Panc1 (cell line): ENCODE results near the gene RPS17. TPM values are rescaled to one million over a fixed set of nuclear protein-coding genes. Genes with fewer than 3 reads are reported as not detected.

Source experiments
- ATAC-seq: fragments of 200-7000 bp; cut with Tn5 transposase; 2 replicates; pipeline ENCODE4 v1.9.1; 2020; ENCODE audit warnings: mild to moderate bottlenecking, moderate library complexity
- Bru-seq: library from RNA; stranded (reverse); fragments of 400-500 nt; gene quantifications from one replicate; lab custom pipeline; 2021; lab: Mats Ljungman, UMichigan
- BruChase-seq, 2 experiments: library from RNA; stranded (reverse); fragments of 400-500 nt; gene quantifications; one replicate each; lab custom pipeline; 2021; lab: Mats Ljungman, UMichigan
- BruUV-seq: library from RNA; stranded (reverse); fragments of 400-500 nt; replicated peaks from 2 replicates; lab custom pipeline; 2021; lab: Mats Ljungman, UMichigan
- CTCF ChIA-PET: fragments of 300-600 bp; sonication (Branson Sonifier 250); formaldehyde crosslinking; loops from one replicate; lab custom pipeline; 2022; ENCODE audit warnings: antibody characterized with exemption; lab: Charles Lee
- POLR2A ChIA-PET: fragments of 300-600 bp; sonication (Branson Sonifier 250); formaldehyde crosslinking; loops from one replicate; lab custom pipeline; 2022; ENCODE audit warnings: antibody characterized with exemption; lab: Charles Lee
- DNase-seq: peaks from one replicate; pipeline ENCODE4 v3.0.0-alpha.2; 2010; ENCODE audit warnings: low read depth, low spot score
- H3K27ac ChIP-seq: 2 replicates; pipeline ENCODE4 v1.5.1; 2011; ENCODE audit warnings: mild to moderate bottlenecking, low read length, inconsistent platforms
- H3K27me3 ChIP-seq: fragments of 200-500 bp; sonication (Bioruptor generic); 2 replicates; pipeline ENCODE4 v1.6.0; 2014; ENCODE audit warnings: low read length, inconsistent platforms; ENCODE audit not compliant: control insufficient read depth, insufficient read depth
- H3K36me3 ChIP-seq: fragments of 200-500 bp; sonication (Bioruptor generic); 2 replicates; pipeline ENCODE4 v1.5.1; 2014; ENCODE audit warnings: inconsistent platforms, mild to moderate bottlenecking, low read length, moderate library complexity; ENCODE audit not compliant: control insufficient read depth, insufficient read depth
- H3K4me1 ChIP-seq: 2 replicates; pipeline ENCODE4 v1.5.1; 2011; ENCODE audit warnings: inconsistent platforms, mild to moderate bottlenecking, low read length, moderate library complexity; ENCODE audit not compliant: control insufficient read depth, insufficient read depth
- H3K4me3 ChIP-seq, 2 experiments: 2 replicates each; pipeline ENCODE4 v1.5.1; 2011 to 2012; ENCODE audit warnings: low read depth in 2 of 2, low read length in 2 of 2, mild to moderate bottlenecking in 2 of 2, inconsistent platforms in 1 of 2, moderate library complexity in 1 of 2
- H3K9me3 ChIP-seq: fragments of 200-500 bp; sonication (Bioruptor generic); 2 replicates; pipeline ENCODE4 v1.5.1; 2014; ENCODE audit warnings: low read depth, mild to moderate bottlenecking, inconsistent platforms, low read length, moderate library complexity; ENCODE audit not compliant: control insufficient read depth, insufficient read depth
- CTCF ChIP-seq: fragments of 450-650 bp; IDR thresholded peaks from 2 replicates; pipeline ENCODE4 v1.5.1; 2017; ENCODE audit warnings: mild to moderate bottlenecking
- POLR2AphosphoS5 ChIP-seq: IDR thresholded peaks from 2 replicates; pipeline ENCODE4 v1.6.1; 2012; ENCODE audit warnings: mild to moderate bottlenecking, low read depth, low read length, moderate library complexity
- REST ChIP-seq, 2 experiments: IDR thresholded peaks; 2 replicates each; pipeline ENCODE4 v1.6.1; 2011 to 2012; ENCODE audit warnings: low read depth in 2 of 2, control low read depth in 1 of 2, low read length in 1 of 2, mild to moderate bottlenecking in 1 of 2, moderate library complexity in 1 of 2; ENCODE audit not compliant: insufficient read depth in 1 of 2
- SIN3A ChIP-seq: IDR thresholded peaks from 2 replicates; pipeline ENCODE4 v1.6.1; 2012; ENCODE audit warnings: low read depth, mild to moderate bottlenecking, low read length, moderate library complexity, borderline replicate concordance; ENCODE audit not compliant: insufficient read depth
- TCF7L2 ChIP-seq: IDR thresholded peaks from 2 replicates; pipeline ENCODE4 v1.6.1; 2011; ENCODE audit warnings: mild to moderate bottlenecking, low read depth, low read length, inconsistent platforms
- in situ Hi-C: cut with HindIII; loops from 2 replicates; pipeline ENCODE4 v1.10.0; 2016; ENCODE audit warnings: low sequenced_read_pairs, low pct_unique_long_range_greater_than_20kb
- intact Hi-C: fragments of 100-400 bp; cut with micrococcal nuclease; formaldehyde crosslinking; loops from one replicate; pipeline ENCODE4 v1.10.0; 2022; ENCODE audit not compliant: unreplicated experiment
- long read RNA-seq: library from polyadenylated mRNA; unstranded; transcript quantifications from one replicate; pipeline ENCODE4 v2.0.0, GENCODE V29; 2021; ENCODE audit not compliant: unreplicated experiment
- polyA plus RNA-seq: library from polyadenylated mRNA; unstranded; fragments of >200 nt; gene quantifications from one replicate; pipeline ENCODE4 v1.2.1, GENCODE V29; 2012; ENCODE audit warnings: missing spikeins; ENCODE audit not compliant: insufficient read length
- total RNA-seq: library from RNA; stranded (reverse); gene quantifications from one replicate; pipeline ENCODE4 v1.2.1, GENCODE V29; 2021; ENCODE audit not compliant: unreplicated experiment

Gene RPS17
- total RNA-seq = 1,598 TPM
- 1,239 TPM for polyA plus RNA-seq
- Bru-seq, nascent RNA = percentile 99 among the genes with signal in this experiment
- BruChase-seq, experiment 1, labeled RNA remaining after a 2-hour chase = percentile 96 among the genes with signal in this experiment
- percentile 97 among the genes with signal in this experiment for BruChase-seq, experiment 2, labeled RNA remaining after a 6-hour chase
- long read RNA-seq, transcript RPS17-210 (5 exons, 488 nt) = major isoform, 352 of 354 reads
- long read RNA-seq, partial matches to known transcripts = 1 of 354 reads
- long read RNA-seq, other reads (novel, unspliced or antisense) = 0 of 354 reads

GRCh38 chr15:82540055-82540983 lies at the start of gene RPS17:
RPS17 (minus strand) TSS chr15:82540457; CDS start chr15:82540428, 29 bp downstream.
- ATAC-seq (peak; percentile 97), DNase-seq (peak; percentile 82)
- H3K4me3 ChIP-seq = peak within 1 kb of the TSS; percentile 94 to 97
- H3K27ac ChIP-seq = peak within 1 kb of the TSS; percentile 96
- peaks cover 30% of the 10 kb centered on the region for H3K36me3 ChIP-seq
- intact Hi-C loops (loop anchor here (2.0 to 10.0 kb wide), 2 partner anchors 204 to 460 kb away; no protein-coding TSS in a partner anchor), in situ Hi-C loops (no loop called here)
- CTCF ChIA-PET = interaction anchor here (0.5 to 1.9 kb wide), 4 partner anchors 10 to 595 kb away, joined by 5 to 13 read pairs (median 7); no protein-coding TSS in a partner anchor
- no peak; the same call in 1 of the 2 replicates for TF ChIP-seq SIN3A
- TF ChIP-seq POLR2AphosphoS5 = peak; percentile 99
- TF ChIP-seq CTCF = peak; percentile 99
- TF ChIP-seq TCF7L2 = peak; percentile 46; the same call in 1 of the 2 replicates
- peak in 1 of 2 experiments; percentile 71; a peak in 2 of 4 replicates for TF ChIP-seq REST (IDR thresholded peaks at IDR 0.05; ENCODE audit: insufficient read depth in 1 of 2, low read depth in 2 of 2, low read length in 1 of 2)
- BruUV-seq = no TSS peak
- peaks cover 15% of the 10 kb centered on the region for H3K4me1 ChIP-seq
- POLR2A ChIA-PET = interaction anchor here (0.6 to 1.0 kb wide), 2 partner anchors 103 to 150 kb away, joined by 3 read pairs; no protein-coding TSS in a partner anchor
- no peaks in the 10 kb centered on the region for H3K27me3 ChIP-seq
- H3K9me3 ChIP-seq = no peaks in the 10 kb centered on the region

- TF ChIP-seq POLR2AphosphoS5 = no peak
- TF ChIP-seq CTCF = no peak
- no peak for TF ChIP-seq SIN3A
- TF ChIP-seq TCF7L2 = no peak
- no peak for TF ChIP-seq REST (IDR thresholded peaks at IDR 0.05; ENCODE audit: insufficient read depth in 1 of 2, low read depth in 2 of 2, low read length in 1 of 2)
- Histone ChIP-seq H3K4me3 (no peak overlapping the region), H3K36me3 (no peaks in the 10 kb centered on the region), H3K9me3 (no peaks in the 10 kb centered on the region), H3K4me1 (peaks cover 3% of the 10 kb centered on the region; the same call in 1 of the 2 replicates), H3K27me3 (no peaks in the 10 kb centered on the region), H3K27ac (no peak overlapping the region)
- intact Hi-C loops = no loop called here
- no TSS peak for BruUV-seq
- ChIA-PET POLR2A (no interaction called here), CTCF (no interaction called here)
- ATAC-seq (no peak), DNase-seq (no peak)
- in situ Hi-C loops = no loop called here
Measured at GRCh38 chr15:82587805-82588204, 47.5 kb upstream of the RPS17 start.
